Measurements from ENCODE around the gene KRTAP4-4. TPM values are rescaled to one million over a fixed set of nuclear protein-coding genes. Genes with fewer than 3 reads are reported as not detected.
"Not testable (repeated sequence)": the region's sequence is repeated elsewhere in the genome, so short reads cannot be mapped to it uniquely, and the experiment has no call there.

Gene KRTAP4-4
- total and polyA plus RNA-seq, 3 donors from 2014 or later, result not detected

GRCh38 chr17:41121742-41122141, 38.8 kb downstream of the KRTAP4-4 start:
- intact Hi-C loops (cut with DNase I; ENCODE audit: low total_unique reads), result no loop called here
- no peaks in the 10 kb centered on the region for H3K27me3 ChIP-seq
- no peaks in the 10 kb centered on the region for H3K4me1 ChIP-seq
- TF ChIP-seq POLR2A (IDR thresholded peaks at IDR 0.05), result no peak
- TF ChIP-seq, protein P1, sequence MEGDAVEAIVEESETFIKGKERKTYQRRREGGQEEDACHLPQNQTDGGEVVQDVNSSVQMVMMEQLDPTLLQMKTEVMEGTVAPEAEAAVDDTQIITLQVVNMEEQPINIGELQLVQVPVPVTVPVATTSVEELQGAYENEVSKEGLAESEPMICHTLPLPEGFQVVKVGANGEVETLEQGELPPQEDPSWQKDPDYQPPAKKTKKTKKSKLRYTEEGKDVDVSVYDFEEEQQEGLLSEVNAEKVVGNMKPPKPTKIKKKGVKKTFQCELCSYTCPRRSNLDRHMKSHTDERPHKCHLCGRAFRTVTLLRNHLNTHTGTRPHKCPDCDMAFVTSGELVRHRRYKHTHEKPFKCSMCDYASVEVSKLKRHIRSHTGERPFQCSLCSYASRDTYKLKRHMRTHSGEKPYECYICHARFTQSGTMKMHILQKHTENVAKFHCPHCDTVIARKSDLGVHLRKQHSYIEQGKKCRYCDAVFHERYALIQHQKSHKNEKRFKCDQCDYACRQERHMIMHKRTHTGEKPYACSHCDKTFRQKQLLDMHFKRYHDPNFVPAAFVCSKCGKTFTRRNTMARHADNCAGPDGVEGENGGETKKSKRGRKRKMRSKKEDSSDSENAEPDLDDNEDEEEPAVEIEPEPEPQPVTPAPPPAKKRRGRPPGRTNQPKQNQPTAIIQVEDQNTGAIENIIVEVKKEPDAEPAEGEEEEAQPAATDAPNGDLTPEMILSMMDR (IDR thresholded peaks at IDR 0.05), result no peak
- no peak overlapping the region for H3K4me3 ChIP-seq
- no peak overlapping the region for H3K27ac ChIP-seq
- no peaks in the 10 kb centered on the region for H3K36me3 ChIP-seq (ENCODE audit: low read depth, missing control alignments)
- DNase-seq, result no peak
- WGBS, 2 donors, result 88 to 92% methylated on average over 2 of the region's 2 CpGs
- no peaks in the 10 kb centered on the region for H3K9me3 ChIP-seq

DNA sequence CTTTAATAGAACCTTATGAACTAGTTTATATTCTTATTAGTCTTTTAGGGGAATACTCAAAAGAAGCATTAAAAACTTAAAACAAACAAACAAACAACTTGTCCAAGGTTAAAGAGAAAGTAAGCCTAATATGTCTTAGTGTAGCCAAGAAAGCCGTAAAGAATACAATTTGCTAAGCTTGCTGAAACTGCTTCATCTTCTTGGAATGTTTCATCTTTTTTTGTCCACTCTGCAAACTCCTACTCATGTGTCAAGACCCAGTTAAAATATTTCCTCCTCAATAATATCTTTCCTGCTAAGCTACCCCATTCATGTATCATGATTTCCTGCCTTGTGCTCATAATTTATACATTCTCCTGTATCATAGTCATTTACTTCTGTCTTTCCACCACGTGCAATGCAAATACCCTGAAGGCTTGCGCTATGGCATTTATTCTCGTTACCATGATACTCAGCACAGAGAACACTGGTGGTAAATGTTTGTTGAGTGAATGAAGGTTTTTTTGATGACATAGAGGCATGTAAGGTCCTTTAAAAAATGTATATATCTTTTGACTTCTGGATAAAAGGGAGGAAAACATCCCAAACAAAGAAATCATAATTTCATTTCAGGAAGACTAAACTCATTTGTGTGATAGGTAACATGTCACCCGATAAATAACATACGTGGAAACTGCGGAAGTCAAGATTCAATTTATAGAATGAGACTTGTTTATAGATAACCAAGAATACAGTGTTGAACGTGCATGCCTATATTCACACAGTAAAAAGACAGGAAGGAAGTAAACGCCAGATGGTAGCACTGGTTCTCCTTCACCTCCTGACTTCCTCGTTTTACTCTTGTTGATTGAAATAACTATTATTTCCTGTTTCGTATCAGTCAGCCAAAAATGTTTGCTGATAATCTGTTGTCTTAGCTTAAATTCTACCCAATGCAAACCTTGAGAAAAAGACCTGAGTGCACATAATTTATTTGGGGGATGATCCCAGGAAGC, 40.6 kb downstream of the KRTAP4-4 start:
- intact Hi-C loops (cut with DNase I; ENCODE audit: low total_unique reads); H3K4me1 ChIP-seq; DNase-seq; H3K27ac ChIP-seq; H3K36me3 ChIP-seq (ENCODE audit: low read depth, missing control alignments); H3K4me3 ChIP-seq; H3K27me3 ChIP-seq; H3K9me3 ChIP-seq: not testable (repeated sequence)
- WGBS, 2 donors, result 67 to 71% methylated on average over 11 of the region's 11 CpGs

DNA sequence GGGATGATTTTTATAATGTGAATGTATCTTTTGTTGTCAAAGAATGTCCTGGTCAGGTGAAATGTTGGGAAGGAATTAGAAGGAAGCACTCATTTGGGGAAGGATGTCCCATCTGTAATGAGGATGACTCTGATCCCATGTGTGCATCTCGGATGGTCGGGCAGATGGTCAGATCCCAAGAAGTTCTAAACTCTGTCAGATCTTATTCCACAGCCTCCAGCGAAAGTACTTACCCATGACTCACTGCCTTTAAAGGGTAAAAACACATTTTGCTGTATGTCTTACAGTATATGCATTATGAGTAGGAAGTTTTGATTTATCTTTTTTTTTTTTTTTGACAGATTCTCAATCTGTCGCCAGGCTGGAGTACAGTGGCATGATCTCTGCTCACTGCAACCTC, 41.8 kb downstream of the KRTAP4-4 start:
- no peaks in the 10 kb centered on the region for H3K9me3 ChIP-seq
- H3K27ac ChIP-seq, result no peak overlapping the region
- TF ChIP-seq POLR2A (IDR thresholded peaks at IDR 0.05), result no peak
- TF ChIP-seq, protein P1 (IDR thresholded peaks at IDR 0.05), result no peak
- 93% methylated on average over 4 of the region's 4 CpGs for WGBS, 2 donors
- no peak overlapping the region for H3K4me3 ChIP-seq
- H3K27me3 ChIP-seq, result no peaks in the 10 kb centered on the region
- intact Hi-C loops (cut with DNase I; ENCODE audit: low total_unique reads), result no loop called here
- no peaks in the 10 kb centered on the region for H3K4me1 ChIP-seq
- no peaks in the 10 kb centered on the region for H3K36me3 ChIP-seq (ENCODE audit: low read depth, missing control alignments)
- DNase-seq, result no peak

- 83 to 88% methylated on average over 8 to 10 of the region's 10 CpGs for WGBS, 2 donors
- H3K27me3 ChIP-seq; H3K4me3 ChIP-seq; H3K36me3 ChIP-seq (ENCODE audit: low read depth, missing control alignments); DNase-seq; intact Hi-C loops (cut with DNase I; ENCODE audit: low total_unique reads); H3K9me3 ChIP-seq; H3K4me1 ChIP-seq; H3K27ac ChIP-seq: not testable (repeated sequence)
Observed at GRCh38 chr17:41117846-41118386, 42.6 kb downstream of the KRTAP4-4 start, which contains the start of gene KRTAP4-11. Gene KRTAP4-11, minus strand, starts transcription at chr17:41118373. Its CDS starts 58 bp downstream, at chr17:41118315.

DNA sequence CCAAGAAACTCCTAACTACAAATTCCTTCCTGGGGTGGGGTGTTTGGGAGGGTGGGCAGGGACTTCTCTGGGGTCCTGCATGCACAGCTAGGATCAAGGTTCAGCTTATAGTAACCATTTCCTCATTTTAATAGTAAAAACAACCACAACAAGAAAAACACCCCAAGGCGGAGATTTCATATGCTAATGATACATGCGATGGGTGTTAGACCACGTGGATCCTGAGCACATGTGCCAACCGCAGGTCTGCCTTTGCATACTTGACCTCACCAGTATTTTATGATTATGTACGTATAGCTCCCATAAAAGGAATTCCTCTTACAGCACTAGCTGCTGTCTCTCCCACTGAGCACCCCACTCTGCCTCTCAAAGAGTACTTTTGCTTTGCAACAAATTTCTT, 44.3 kb downstream of the KRTAP4-4 start:
- no peaks in the 10 kb centered on the region for H3K4me1 ChIP-seq
- no peaks in the 10 kb centered on the region for H3K36me3 ChIP-seq (ENCODE audit: low read depth, missing control alignments)
- no peaks in the 10 kb centered on the region for H3K27me3 ChIP-seq
- no peak for DNase-seq
- no peaks in the 10 kb centered on the region for H3K9me3 ChIP-seq
- no peak overlapping the region for H3K27ac ChIP-seq
- intact Hi-C loops (cut with DNase I; ENCODE audit: low total_unique reads), result no loop called here
- no peak overlapping the region for H3K4me3 ChIP-seq
- WGBS, 2 donors, result 76 to 78% methylated on average over 5 of the region's 5 CpGs
- no peak for TF ChIP-seq POLR2A (IDR thresholded peaks at IDR 0.05)
- TF ChIP-seq, protein P1 (IDR thresholded peaks at IDR 0.05), result no peak

Measured in testis (tissue), 3 donors.